ENCODE data around the gene KAZN. TPM values are rescaled to one million over a fixed set of nuclear protein-coding genes. Genes with fewer than 3 reads are reported as not detected.

The KAZN gene
- total and polyA plus RNA-seq, 2 donors (not counting 1 experiment from before 2014, with no cell fraction given) = 3.4 to 5.0 TPM

DNA sequence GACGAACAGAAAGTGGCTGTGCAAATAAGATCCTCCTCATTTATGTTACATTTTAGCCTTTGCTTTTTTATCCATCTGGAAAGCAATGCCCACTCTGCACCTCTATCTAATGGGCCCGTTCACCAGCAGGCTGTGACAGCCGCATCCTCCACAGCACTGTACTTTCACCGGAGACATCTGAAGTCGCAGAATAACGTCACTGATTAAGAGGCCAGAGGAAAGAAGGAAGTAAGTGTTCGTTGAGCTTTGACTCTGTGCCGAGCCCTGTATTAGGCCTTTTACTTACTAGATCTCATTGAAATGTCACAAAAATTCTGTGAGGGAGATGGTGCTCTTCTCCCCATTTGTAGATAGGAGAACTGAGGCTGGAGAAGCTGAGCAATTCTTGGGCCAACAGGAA, 62.3 kb downstream of the KAZN start:
- Histone ChIP-seq H3K9me3 (ENCODE audit: control insufficient read depth, insufficient read depth, low read depth, low read length) (no peaks in the 10 kb centered on the region), H3K79me2 (ENCODE audit: control insufficient read depth, insufficient read depth, low read length) (no peaks in the 10 kb centered on the region), H3K27me3 (ENCODE audit: control insufficient read depth, insufficient read depth, low read length) (no peaks in the 10 kb centered on the region), H3K9ac (ENCODE audit: insufficient read depth, low read length) (no peak overlapping the region), H3K36me3 (ENCODE audit: control insufficient read depth, insufficient read depth, low read length) (no peaks in the 10 kb centered on the region), H3K4me1 (ENCODE audit: control insufficient read depth, extremely low read depth, insufficient read depth, low read length) (no peaks in the 10 kb centered on the region), H3K4me2 (ENCODE audit: extremely low read depth, insufficient read depth, low read length) (peak overlapping the region; percentile 44), H3K27ac (ENCODE audit: insufficient read depth, low read length) (no peak overlapping the region), H3K4me3 (replicated peaks in 1 of 4; ENCODE audit: control extremely low read depth in 1 of 4, insufficient read depth in 1 of 4, low read depth in 3 of 4, low read length in 4 of 4) (no peak overlapping the region), H4K20me1 (ENCODE audit: control insufficient read depth, extremely low read depth, insufficient read depth, low read length) (no peaks in the 10 kb centered on the region), H2AFZ (ENCODE audit: low read length) (no peak overlapping the region)
- no peak for DNase-seq (ENCODE audit: low read depth in 2 of 2)
- no peak for TF ChIP-seq EZH2 (IDR thresholded peaks at IDR 0.05; ENCODE audit: low read length, missing control alignments)
- TF ChIP-seq, protein P1, sequence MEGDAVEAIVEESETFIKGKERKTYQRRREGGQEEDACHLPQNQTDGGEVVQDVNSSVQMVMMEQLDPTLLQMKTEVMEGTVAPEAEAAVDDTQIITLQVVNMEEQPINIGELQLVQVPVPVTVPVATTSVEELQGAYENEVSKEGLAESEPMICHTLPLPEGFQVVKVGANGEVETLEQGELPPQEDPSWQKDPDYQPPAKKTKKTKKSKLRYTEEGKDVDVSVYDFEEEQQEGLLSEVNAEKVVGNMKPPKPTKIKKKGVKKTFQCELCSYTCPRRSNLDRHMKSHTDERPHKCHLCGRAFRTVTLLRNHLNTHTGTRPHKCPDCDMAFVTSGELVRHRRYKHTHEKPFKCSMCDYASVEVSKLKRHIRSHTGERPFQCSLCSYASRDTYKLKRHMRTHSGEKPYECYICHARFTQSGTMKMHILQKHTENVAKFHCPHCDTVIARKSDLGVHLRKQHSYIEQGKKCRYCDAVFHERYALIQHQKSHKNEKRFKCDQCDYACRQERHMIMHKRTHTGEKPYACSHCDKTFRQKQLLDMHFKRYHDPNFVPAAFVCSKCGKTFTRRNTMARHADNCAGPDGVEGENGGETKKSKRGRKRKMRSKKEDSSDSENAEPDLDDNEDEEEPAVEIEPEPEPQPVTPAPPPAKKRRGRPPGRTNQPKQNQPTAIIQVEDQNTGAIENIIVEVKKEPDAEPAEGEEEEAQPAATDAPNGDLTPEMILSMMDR (conservative IDR thresholded peaks at IDR 0.05 in 1 of 2, IDR thresholded peaks at IDR 0.05 in 1 of 2; ENCODE audit: low read depth in 1 of 2, low read length in 2 of 2) = no peak

DNA sequence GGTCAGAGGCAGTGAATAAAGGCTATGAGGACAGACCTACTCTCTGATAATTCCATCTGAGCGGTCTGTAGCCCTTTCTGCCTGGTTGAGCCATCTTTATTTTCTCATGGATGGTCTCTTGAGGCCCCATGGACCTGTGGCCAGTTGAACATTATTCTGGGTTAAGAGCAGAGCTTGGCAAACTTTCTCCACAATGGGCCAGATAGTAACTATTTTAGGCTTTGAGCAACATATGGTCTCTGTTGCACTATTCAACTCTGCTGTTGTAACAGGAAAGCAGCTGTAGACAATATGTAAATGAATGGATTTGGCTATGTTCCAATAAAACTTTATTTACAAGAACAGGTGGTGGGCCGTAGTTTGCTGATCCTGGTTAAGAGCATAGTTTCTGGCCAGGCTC, 62.7 kb downstream of the KAZN start:
- no peaks in the 10 kb centered on the region for H3K9me3 ChIP-seq (ENCODE audit: control insufficient read depth, insufficient read depth, low read depth, low read length)
- H3K27me3 ChIP-seq (ENCODE audit: control insufficient read depth, insufficient read depth, low read length) = no peaks in the 10 kb centered on the region
- TF ChIP-seq, protein P1 (conservative IDR thresholded peaks at IDR 0.05 in 1 of 2, IDR thresholded peaks at IDR 0.05 in 1 of 2; ENCODE audit: low read depth in 1 of 2, low read length in 2 of 2) = no peak
- TF ChIP-seq EZH2 (IDR thresholded peaks at IDR 0.05; ENCODE audit: low read length, missing control alignments) = no peak
- no peak overlapping the region for H3K9ac ChIP-seq (ENCODE audit: insufficient read depth, low read length)
- peak overlapping the region; percentile 15 for H3K4me2 ChIP-seq (ENCODE audit: extremely low read depth, insufficient read depth, low read length)
- H3K4me1 ChIP-seq (ENCODE audit: control insufficient read depth, extremely low read depth, insufficient read depth, low read length) = no peaks in the 10 kb centered on the region
- no peak overlapping the region for H3K4me3 ChIP-seq (replicated peaks in 1 of 4; ENCODE audit: control extremely low read depth in 1 of 4, insufficient read depth in 1 of 4, low read depth in 3 of 4, low read length in 4 of 4)
- peak; percentile 14 to 52 for DNase-seq (ENCODE audit: low read depth in 2 of 2)
- H3K27ac ChIP-seq (ENCODE audit: insufficient read depth, low read length) = no peak overlapping the region
- H3K79me2 ChIP-seq (ENCODE audit: control insufficient read depth, insufficient read depth, low read length) = no peaks in the 10 kb centered on the region
- H3K36me3 ChIP-seq (ENCODE audit: control insufficient read depth, insufficient read depth, low read length) = no peaks in the 10 kb centered on the region
- no peaks in the 10 kb centered on the region for H4K20me1 ChIP-seq (ENCODE audit: control insufficient read depth, extremely low read depth, insufficient read depth, low read length)
- no peak overlapping the region for H2AFZ ChIP-seq (ENCODE audit: low read length)

DNA sequence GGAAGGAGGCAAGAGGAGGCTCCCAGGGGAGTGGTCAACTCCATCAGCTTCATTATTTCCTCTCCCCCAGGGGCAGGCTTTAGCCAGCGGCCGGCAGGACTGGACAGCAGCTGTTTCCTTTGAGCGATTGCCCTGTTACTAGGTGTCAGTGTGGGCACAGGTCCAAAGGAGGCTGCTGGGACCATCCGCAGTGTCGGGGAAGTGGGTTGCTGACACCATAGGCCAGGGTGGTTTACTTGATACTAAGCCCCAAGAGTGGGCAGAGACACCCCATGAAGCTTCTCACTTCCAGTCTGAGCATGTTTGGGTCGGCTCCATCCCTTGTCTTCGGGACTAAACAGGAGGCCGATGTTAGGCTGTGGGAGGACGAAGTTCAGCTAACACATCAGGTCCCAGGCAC, 63.6 kb downstream of the KAZN start:
- no peaks in the 10 kb centered on the region for H3K27me3 ChIP-seq (ENCODE audit: control insufficient read depth, insufficient read depth, low read length)
- H3K27ac ChIP-seq (ENCODE audit: insufficient read depth, low read length) = no peak overlapping the region
- H3K36me3 ChIP-seq (ENCODE audit: control insufficient read depth, insufficient read depth, low read length) = no peaks in the 10 kb centered on the region
- H3K4me3 ChIP-seq (replicated peaks in 1 of 4; ENCODE audit: control extremely low read depth in 1 of 4, insufficient read depth in 1 of 4, low read depth in 3 of 4, low read length in 4 of 4) = no peak overlapping the region
- no peak for DNase-seq (ENCODE audit: low read depth in 2 of 2)
- H3K9me3 ChIP-seq (ENCODE audit: control insufficient read depth, insufficient read depth, low read depth, low read length) = no peaks in the 10 kb centered on the region
- H3K79me2 ChIP-seq (ENCODE audit: control insufficient read depth, insufficient read depth, low read length) = no peaks in the 10 kb centered on the region
- no peak for TF ChIP-seq EZH2 (IDR thresholded peaks at IDR 0.05; ENCODE audit: low read length, missing control alignments)
- H4K20me1 ChIP-seq (ENCODE audit: control insufficient read depth, extremely low read depth, insufficient read depth, low read length) = no peaks in the 10 kb centered on the region
- H2AFZ ChIP-seq (ENCODE audit: low read length) = no peak overlapping the region
- no peaks in the 10 kb centered on the region for H3K4me1 ChIP-seq (ENCODE audit: control insufficient read depth, extremely low read depth, insufficient read depth, low read length)
- H3K4me2 ChIP-seq (ENCODE audit: extremely low read depth, insufficient read depth, low read length) = no peak overlapping the region
- no peak overlapping the region for H3K9ac ChIP-seq (ENCODE audit: insufficient read depth, low read length)

Data from fibroblast of lung (primary cell).